PC-3 (cell line): ENCODE measurements around the gene ENTREP1.

Experiments used
- CTCF ChIP-seq: fragments of 300-600 bp; sonication (generic); conservative IDR thresholded peaks from 2 replicates; pipeline ENCODE4 v1.5.1; 2017; ENCODE audit warnings: antibody characterized with exemption, low read depth, mild to moderate bottlenecking, low read length
- EZH2 ChIP-seq: fragments of 300-600 bp; sonication (generic); IDR thresholded peaks from one replicate; pipeline ENCODE4 v1.6.1; 2017; ENCODE audit warnings: antibody characterized with exemption, mild to moderate bottlenecking, low read length; ENCODE audit not compliant: unreplicated experiment
- EZH2phosphoT487 ChIP-seq: fragments of 300-600 bp; sonication (generic); IDR thresholded peaks from 2 replicates; pipeline ENCODE4 v1.6.1; 2018; ENCODE audit warnings: mild to moderate bottlenecking, antibody characterized with exemption, low read length, borderline replicate concordance

DNA sequence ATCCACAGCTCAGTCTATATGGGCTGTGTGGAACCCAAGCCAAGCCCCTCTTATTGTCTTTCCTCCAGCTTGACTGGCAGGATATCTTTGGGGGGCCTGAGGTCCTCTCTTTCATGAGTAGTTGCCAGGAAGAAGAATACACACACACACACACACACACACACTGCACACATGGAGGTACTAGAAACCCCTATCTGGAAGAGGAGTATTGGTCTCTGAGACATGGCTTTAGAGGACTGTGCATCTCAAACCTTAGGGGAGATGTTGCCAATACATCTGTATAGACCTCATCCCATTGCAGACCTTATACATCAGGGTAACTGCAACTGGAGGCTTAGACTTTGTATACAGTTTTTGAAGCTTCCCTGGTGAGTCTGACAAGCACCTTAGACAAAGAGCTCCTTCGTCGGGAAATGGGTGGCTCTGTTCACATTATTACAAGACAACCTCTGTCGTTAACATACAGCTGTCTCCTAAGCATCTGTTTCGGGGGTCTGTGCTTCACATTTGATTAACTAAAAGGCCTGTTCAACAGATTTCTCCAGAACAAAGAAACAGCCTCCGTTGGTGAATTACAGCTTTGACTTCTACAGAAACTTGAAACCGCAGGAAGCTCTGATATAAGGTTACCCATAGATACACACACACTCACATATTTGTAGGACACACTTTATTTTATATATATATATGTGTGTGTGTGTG is 5.5 kb upstream of the ENTREP1 start:
- TF ChIP-seq EZH2 (no peak), CTCF (no peak), EZH2phosphoT487 (no peak)
